ENCODE data around the gene HAND2. TPM values are rescaled to one million over a fixed set of nuclear protein-coding genes. Genes with fewer than 3 reads are reported as not detected.
A peak's percentile ranks its signal among the peaks of the same experiment; 100 is the strongest.

The HAND2 gene
- total RNA-seq, 2 donors from 2014 or later, result 7.3 to 11.4 TPM

DNA sequence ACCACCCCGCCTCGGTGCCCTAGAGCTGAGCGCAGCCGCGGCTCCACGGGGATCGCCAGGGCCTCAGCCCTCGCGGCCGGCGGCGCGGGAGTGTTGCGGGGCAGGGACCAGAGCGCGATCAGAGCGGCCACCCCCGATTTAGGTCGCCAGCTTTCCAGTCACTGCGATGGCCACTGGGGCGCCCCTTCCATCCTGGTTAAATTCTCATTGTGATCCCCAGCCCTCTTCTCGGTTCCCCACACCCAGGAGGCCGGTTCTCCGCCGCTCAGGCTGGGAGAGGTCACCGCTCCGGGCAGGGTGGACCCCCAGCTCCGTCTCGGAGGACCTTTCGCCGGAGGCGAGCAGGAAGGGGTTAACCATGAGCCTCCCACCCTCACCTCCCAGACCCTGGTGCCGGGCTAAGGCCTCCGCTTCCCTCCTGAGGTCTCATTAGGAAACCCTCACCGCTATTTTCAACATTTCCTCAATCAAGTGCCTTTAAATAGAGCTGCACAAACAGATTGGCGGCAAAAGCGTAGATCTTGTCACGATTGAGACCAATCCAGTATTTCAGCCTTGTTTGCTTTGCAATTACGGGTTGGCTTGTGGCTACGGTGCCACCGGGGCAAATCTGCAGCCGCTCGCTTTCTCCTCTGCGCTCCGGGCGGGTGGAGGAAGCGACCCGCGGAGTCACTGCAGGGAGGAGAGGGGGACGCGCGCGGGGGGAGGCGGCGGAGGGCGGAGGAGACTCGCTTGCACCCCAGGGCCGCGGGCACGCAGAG is 8.3 kb upstream of the HAND2 start:
- peak in 1 of 4 donors; percentile 41 for DNase-seq
- no peaks in the 10 kb centered on the region for H3K36me3 ChIP-seq (replicated peaks in 1 of 2; ENCODE audit: insufficient read depth in 1 of 2, low read depth in 2 of 2)
- peaks cover 14% of the 10 kb centered on the region for H3K4me1 ChIP-seq
- no peaks in the 10 kb centered on the region for H3K27me3 ChIP-seq
- TF ChIP-seq, protein P1, sequence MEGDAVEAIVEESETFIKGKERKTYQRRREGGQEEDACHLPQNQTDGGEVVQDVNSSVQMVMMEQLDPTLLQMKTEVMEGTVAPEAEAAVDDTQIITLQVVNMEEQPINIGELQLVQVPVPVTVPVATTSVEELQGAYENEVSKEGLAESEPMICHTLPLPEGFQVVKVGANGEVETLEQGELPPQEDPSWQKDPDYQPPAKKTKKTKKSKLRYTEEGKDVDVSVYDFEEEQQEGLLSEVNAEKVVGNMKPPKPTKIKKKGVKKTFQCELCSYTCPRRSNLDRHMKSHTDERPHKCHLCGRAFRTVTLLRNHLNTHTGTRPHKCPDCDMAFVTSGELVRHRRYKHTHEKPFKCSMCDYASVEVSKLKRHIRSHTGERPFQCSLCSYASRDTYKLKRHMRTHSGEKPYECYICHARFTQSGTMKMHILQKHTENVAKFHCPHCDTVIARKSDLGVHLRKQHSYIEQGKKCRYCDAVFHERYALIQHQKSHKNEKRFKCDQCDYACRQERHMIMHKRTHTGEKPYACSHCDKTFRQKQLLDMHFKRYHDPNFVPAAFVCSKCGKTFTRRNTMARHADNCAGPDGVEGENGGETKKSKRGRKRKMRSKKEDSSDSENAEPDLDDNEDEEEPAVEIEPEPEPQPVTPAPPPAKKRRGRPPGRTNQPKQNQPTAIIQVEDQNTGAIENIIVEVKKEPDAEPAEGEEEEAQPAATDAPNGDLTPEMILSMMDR (IDR thresholded peaks at IDR 0.05), result no peak
- TF ChIP-seq POLR2A (IDR thresholded peaks at IDR 0.05), result no peak
- peaks cover 0 to 5% (median 0%) of the 10 kb centered on the region in 3 donors for H3K9me3 ChIP-seq
- 6 to 8% methylated on average over 33 to 58 of the region's 60 CpGs for WGBS, 2 donors
- no peak overlapping the region for H3K4me3 ChIP-seq
- intact Hi-C loops (cut with DNase I), result no loop called here
- peak; percentile 57 for ATAC-seq
- peak overlapping the region in 2 of 4 donors; percentile 1 to 28 for H3K27ac ChIP-seq

DNA sequence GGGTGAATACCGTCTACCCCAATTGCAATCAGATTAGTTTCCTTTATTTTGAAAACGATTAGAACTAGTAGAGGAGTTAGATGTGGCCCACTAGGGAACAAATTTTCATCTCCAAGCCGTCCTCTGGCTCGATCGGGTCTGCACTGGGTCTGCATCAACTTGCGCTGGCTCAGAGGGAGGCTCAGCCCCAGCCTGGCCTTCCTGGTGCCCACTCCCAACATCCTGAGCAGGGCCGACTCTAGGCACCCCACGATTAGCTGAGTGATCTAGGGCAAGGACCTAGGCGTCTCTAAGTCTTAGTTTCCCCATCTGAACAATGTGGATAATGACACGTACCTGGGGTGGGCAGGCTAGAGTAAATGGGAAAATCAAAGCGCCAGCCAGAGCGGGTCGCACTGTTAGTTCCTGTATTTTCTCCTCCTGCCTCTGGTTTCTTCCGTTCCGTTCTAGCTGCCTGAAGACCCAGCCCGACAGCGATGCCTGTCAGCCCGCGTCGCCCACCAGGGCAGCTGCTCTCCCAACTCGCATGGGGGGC is 7.7 kb upstream of the HAND2 start:
- intact Hi-C loops (cut with DNase I), result no loop called here
- Histone ChIP-seq H3K9me3 (peaks cover 0 to 5% (median 0%) of the 10 kb centered on the region in 3 donors), H3K27ac (peak overlapping the region in 1 of 4 donors; percentile 28), H3K4me1 (peaks cover 14% of the 10 kb centered on the region), H3K36me3 (replicated peaks in 1 of 2; ENCODE audit: insufficient read depth in 1 of 2, low read depth in 2 of 2) (no peaks in the 10 kb centered on the region), H3K4me3 (no peak overlapping the region), H3K27me3 (no peaks in the 10 kb centered on the region)
- 38 to 51% methylated on average over 19 to 21 of the region's 21 CpGs for WGBS, 2 donors
- ATAC-seq (no peak), DNase-seq (no peak)
- no peak for TF ChIP-seq POLR2A (IDR thresholded peaks at IDR 0.05)
- TF ChIP-seq, protein P1 (IDR thresholded peaks at IDR 0.05), result no peak

DNA sequence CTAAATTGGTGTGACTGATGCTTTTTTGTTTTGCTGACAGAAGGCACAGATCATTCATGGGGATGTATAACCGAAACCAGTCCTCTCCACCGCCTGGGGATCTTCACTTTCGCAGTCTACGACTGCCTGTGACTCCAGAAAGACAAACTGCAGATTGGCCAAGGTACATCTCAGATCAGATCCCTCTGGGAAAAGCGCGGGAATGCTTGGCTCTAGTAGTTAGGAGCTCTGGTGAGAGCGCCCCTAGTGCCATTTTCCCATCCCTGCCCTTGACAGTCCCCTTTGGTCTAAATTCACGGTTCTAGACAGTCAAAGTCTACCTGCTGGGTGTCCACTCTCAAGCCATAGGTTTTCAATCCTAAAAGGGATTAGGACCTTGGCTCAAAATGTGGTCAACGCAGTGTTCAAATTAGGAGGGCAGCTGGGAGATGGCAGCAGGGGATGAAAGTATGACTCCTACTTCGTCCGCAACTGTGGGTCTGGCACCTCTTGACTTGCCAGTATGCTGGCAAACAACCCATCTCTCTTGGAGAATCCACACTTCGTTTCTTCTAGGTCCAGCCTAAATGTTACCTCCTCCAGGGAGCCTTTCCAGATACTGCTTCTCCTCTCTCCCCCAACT is 6.9 kb upstream of the HAND2 start:
- no peak for TF ChIP-seq POLR2A (IDR thresholded peaks at IDR 0.05)
- TF ChIP-seq, protein P1 (IDR thresholded peaks at IDR 0.05), result peak in 2 of 7 experiments; percentile 7
- DNase-seq, result no peak
- Histone ChIP-seq H3K4me1 (peaks cover 14% of the 10 kb centered on the region), H3K9me3 (peaks cover 0 to 5% (median 0%) of the 10 kb centered on the region in 3 donors), H3K27ac (peak overlapping the region in 1 of 4 donors; percentile 39), H3K27me3 (no peaks in the 10 kb centered on the region), H3K4me3 (no peak overlapping the region), H3K36me3 (replicated peaks in 1 of 2; ENCODE audit: insufficient read depth in 1 of 2, low read depth in 2 of 2) (no peaks in the 10 kb centered on the region)
- intact Hi-C loops (cut with DNase I), result no loop called here
- WGBS, 2 donors, result 45 to 51% methylated on average over 12 of the region's 12 CpGs
- ATAC-seq, result peak; percentile 31

DNA sequence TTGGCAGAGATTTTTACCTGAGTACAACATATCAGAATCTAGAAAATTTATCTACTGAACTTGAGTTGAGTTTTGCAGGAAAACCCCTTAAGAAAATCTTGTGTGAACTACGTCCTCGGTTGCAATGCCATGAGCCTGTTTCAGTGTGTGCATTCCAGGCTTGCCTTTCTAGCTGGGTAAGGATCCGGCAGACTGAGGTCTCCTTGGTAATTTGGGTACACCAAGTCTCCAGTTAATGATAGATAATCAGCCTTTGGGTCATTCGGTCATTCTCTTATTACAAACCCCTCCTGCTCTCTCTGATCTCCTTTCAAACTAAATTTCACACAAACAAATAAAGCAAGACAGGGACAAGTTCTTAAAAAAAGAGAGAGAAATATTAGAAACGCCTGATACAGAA is 5.9 kb upstream of the HAND2 start:
- DNase-seq, result no peak
- Histone ChIP-seq H3K27ac (no peak overlapping the region), H3K36me3 (replicated peaks in 1 of 2; ENCODE audit: insufficient read depth in 1 of 2, low read depth in 2 of 2) (no peaks in the 10 kb centered on the region), H3K4me1 (peaks cover 14% of the 10 kb centered on the region), H3K9me3 (peaks cover 0 to 5% (median 0%) of the 10 kb centered on the region in 3 donors), H3K4me3 (no peak overlapping the region), H3K27me3 (peaks cover 0 to 8% of the 10 kb centered on the region in 2 donors)
- intact Hi-C loops (cut with DNase I), result no loop called here
- 41 to 46% methylated on average over 5 of the region's 5 CpGs for WGBS, 2 donors
- ATAC-seq, result no peak
- TF ChIP-seq POLR2A (IDR thresholded peaks at IDR 0.05), result no peak
- TF ChIP-seq, protein P1 (IDR thresholded peaks at IDR 0.05), result no peak

All from body of pancreas (tissue), 4 donors.